HUES64 (cell line): ENCODE measurements around the gene FABP6.
A peak's percentile ranks its signal among the peaks of the same experiment; 100 is the strongest.

Experiments used
- H3K27ac ChIP-seq: 2 replicates; pipeline ENCODE4 v1.7.0; 2013; ENCODE audit warnings: low read depth, low read length, inconsistent platforms
- H3K27me3 ChIP-seq: 2 replicates; pipeline ENCODE4 v1.6.1; 2013; ENCODE audit warnings: mild to moderate bottlenecking, low read length; ENCODE audit not compliant: insufficient read depth
- H3K36me3 ChIP-seq: 2 replicates; pipeline ENCODE4 v1.6.1; 2013; ENCODE audit warnings: mild to moderate bottlenecking, low read length; ENCODE audit not compliant: insufficient read depth
- H3K4me1 ChIP-seq: 2 replicates; pipeline ENCODE4 v1.6.1; 2013; ENCODE audit warnings: mild to moderate bottlenecking, low read length, moderate library complexity; ENCODE audit not compliant: insufficient read depth
- H3K4me3 ChIP-seq: 2 replicates; pipeline ENCODE4 v1.5.1; 2013; ENCODE audit warnings: mild to moderate bottlenecking, low read length, moderate library complexity
- H3K9ac ChIP-seq: 2 replicates; pipeline ENCODE4 v1.6.1; 2013; ENCODE audit warnings: mild to moderate bottlenecking, low read depth, low read length
- H3K9me3 ChIP-seq: 2 replicates; pipeline ENCODE4 v1.6.1; 2013; ENCODE audit warnings: low read depth, low read length; ENCODE audit not compliant: insufficient read depth
- WGBS: fragments of 150-250, 120-280 bp; methylation state at CpG from one replicate; pipeline ENCODE4 v1.1.7; 2013; ENCODE audit warnings: missing lambda C conversion rate; 5-methylcytosine and 5-hydroxymethylcytosine counted together

FABP6 gene

DNA sequence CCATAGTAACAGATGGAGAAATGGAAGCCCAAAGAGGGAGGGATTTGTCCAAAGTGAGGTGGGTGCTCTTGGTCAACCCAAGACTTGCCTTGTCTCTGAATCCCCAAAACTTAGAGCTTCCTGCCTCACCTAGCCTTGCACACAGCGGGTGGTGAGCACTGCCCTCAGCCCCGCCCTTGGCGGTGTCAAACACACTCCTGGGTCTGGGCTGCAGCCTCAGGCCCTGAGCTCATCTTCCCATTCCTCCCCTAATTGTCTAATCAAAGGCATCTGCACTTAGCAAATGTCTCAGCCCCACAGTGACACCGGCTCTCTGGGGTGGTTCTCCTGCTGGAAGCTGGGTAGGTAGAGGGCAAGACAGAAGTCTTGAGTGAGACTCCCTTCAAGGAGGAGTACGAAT, 20.9 kb downstream of the FABP6 start:
- H3K27me3 ChIP-seq = no peaks in the 10 kb centered on the region
- WGBS = 90% methylated on average over 5 of the region's 5 CpGs

DNA sequence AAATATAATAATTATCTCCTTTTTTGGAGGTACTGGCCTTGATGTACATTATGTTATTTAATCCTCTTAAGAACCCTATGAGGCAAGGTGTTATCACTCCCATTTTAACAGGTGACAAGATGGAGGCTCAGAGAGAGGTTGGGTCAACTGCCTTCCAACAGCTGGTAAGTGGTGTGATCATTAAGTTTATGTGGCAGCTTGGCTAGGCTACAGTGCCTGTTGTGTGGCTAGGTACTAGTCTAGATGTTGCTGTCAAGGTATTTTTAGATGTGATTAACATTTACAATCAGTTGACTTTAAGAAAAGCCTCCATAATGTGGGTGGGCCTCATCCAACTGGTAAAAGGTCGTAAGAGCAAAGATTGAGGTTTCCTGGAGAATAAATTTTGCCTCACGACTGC, 21.5 kb downstream of the FABP6 start:
- H3K9me3 ChIP-seq = no peaks in the 10 kb centered on the region
- no peak overlapping the region for H3K4me3 ChIP-seq
- 94% methylated on average over 2 of the region's 2 CpGs for WGBS
- H3K36me3 ChIP-seq = peaks cover 49% of the 10 kb centered on the region
- 0 out of 2 replicates have a peak, but pooled peaks cover 3% of the 10 kb centered on the region for H3K4me1 ChIP-seq
- H3K27me3 ChIP-seq = no peaks in the 10 kb centered on the region
- H3K27ac ChIP-seq = no peak overlapping the region
- no peak overlapping the region for H3K9ac ChIP-seq

More for the DNA sequence above, 20.9 kb downstream of the FABP6 start:
- no peak overlapping the region for H3K9ac ChIP-seq
- peaks cover 43% of the 10 kb centered on the region for H3K36me3 ChIP-seq
- no peaks in the 10 kb centered on the region for H3K9me3 ChIP-seq
- H3K27ac ChIP-seq = no peak overlapping the region
- H3K4me3 ChIP-seq = no peak overlapping the region
- H3K4me1 ChIP-seq = 0 out of 2 replicates have a peak, but pooled peaks cover 5% of the 10 kb centered on the region

DNA sequence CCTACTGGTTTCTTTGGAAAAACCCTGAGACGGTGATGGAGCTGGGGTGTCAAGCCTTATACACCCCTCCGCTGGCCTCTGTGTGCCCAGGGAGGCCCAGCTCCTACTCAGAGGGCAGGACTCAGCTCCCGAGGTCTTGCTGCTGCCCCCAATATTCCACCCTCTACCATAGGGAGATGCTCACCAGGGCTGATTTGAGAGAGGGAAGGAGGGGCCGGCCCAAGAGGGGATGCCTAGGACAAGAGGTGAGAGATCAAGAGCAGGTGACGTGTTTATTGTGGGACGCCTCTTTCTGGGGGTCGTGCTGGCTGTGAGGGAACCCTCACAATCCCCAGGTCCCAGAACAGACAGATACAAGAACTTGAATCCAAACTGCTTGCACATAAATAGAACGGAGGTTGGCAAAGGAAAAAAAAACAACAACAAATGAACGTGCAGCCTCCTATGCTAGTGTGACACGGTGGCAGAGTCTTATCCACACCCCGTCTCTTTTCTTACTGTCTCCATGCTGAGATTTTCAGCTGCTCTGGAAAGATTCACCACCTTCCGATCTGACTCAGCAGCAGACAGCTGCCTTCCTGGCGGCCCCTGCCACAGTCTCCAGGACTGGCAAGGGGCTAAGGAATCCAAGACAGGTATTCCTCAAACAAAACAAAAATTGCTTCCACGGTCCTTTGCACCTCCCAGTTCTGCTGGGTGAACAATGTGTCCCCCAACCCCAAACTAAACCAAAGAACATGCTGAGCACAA, 22.3 kb downstream of the FABP6 start:
- 93% methylated on average over 13 of the region's 14 CpGs for WGBS

DNA sequence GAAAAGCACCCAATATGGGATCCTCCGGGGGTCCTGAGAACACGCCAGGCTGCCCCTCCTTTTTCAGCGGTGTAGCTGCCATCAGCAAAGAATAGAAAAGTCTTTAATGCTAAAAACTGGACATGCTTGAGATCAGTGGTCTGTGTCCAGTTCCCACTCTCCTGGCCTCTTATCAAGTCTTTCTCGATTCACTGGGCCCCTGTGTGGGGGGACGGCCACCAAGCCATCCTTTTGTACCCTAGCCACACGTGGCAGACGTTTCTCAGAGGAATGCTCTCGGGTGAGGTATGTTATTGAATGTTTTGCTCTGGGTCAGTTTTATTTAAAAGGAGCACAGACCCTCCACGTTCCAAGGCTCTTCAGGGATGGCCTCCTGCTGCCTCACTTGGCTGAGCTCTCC, 23.6 kb downstream of the FABP6 start:
- 0 out of 2 replicates have a peak, but pooled peaks cover 3% of the 10 kb centered on the region for H3K4me1 ChIP-seq
- H3K9ac ChIP-seq = no peak overlapping the region
- H3K27ac ChIP-seq = no peak overlapping the region
- H3K9me3 ChIP-seq = no peaks in the 10 kb centered on the region
- H3K27me3 ChIP-seq = no peaks in the 10 kb centered on the region
- WGBS = 89% methylated on average over 9 of the region's 9 CpGs
- H3K4me3 ChIP-seq = no peak overlapping the region
- H3K36me3 ChIP-seq = peaks cover 59% of the 10 kb centered on the region

More for the DNA sequence above, 22.3 kb downstream of the FABP6 start:
- H3K36me3 ChIP-seq = peaks cover 54% of the 10 kb centered on the region
- no peak overlapping the region for H3K27ac ChIP-seq
- 0 out of 2 replicates have a peak, but pooled peaks cover 3% of the 10 kb centered on the region for H3K4me1 ChIP-seq
- no peaks in the 10 kb centered on the region for H3K9me3 ChIP-seq
- no peak overlapping the region for H3K9ac ChIP-seq
- H3K27me3 ChIP-seq = no peaks in the 10 kb centered on the region
- H3K4me3 ChIP-seq = no peak overlapping the region

DNA sequence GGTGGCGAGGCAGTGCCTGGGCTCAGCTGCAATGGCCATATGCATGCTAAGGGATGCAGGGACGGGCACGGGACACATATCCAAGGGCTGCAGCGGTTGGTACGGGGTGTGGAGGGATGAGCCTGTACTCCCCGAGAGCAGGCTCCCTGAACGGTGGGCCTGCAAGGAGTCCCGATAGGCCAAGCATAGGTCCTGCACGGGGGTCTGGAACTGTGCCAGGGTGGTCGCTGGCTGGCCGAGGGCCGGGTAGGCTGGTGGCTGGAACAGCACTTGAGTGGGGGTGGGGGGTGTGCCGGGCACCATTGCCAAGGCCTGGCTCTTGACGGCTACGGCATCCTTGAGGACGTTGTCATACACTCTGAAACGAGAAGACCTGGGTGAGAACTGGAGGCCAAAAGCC, 24.1 kb downstream of the FABP6 start:
- Histone ChIP-seq H3K27me3 (no peaks in the 10 kb centered on the region), H3K9ac (no peak overlapping the region), H3K36me3 (peaks cover 64% of the 10 kb centered on the region), H3K9me3 (no peaks in the 10 kb centered on the region), H3K4me3 (no peak overlapping the region), H3K4me1 (0 out of 2 replicates have a peak, but pooled peaks cover 3% of the 10 kb centered on the region), H3K27ac (no peak overlapping the region)
- 94% methylated on average over 17 of the region's 17 CpGs for WGBS

DNA sequence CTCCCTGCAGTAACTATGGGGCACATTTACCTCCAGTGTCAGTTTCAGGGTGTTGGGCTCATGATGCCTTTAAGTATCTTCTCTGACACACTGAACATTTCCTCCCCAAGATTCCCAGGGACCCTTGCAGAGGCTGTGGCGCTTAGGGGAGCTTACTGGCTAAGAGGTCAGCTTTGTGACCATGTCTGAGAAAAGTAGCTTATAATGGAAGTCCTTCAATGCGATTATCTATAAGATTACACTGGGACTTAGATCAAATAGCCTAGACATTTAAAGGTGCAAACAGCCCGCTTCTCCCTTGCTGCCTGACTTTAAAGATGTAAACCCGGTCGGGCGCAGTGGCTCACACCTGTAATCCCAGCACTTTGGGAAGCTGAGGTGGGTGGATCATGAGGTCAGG, 25.4 kb downstream of the FABP6 start:
- Histone ChIP-seq H3K9ac (no peak overlapping the region), H3K4me1 (0 out of 2 replicates have a peak, but pooled peaks cover 3% of the 10 kb centered on the region), H3K9me3 (no peaks in the 10 kb centered on the region), H3K27me3 (no peaks in the 10 kb centered on the region), H3K4me3 (no peak overlapping the region), H3K36me3 (peaks cover 74% of the 10 kb centered on the region), H3K27ac (no peak overlapping the region)
- 96% methylated on average over 6 of the region's 6 CpGs for WGBS

DNA sequence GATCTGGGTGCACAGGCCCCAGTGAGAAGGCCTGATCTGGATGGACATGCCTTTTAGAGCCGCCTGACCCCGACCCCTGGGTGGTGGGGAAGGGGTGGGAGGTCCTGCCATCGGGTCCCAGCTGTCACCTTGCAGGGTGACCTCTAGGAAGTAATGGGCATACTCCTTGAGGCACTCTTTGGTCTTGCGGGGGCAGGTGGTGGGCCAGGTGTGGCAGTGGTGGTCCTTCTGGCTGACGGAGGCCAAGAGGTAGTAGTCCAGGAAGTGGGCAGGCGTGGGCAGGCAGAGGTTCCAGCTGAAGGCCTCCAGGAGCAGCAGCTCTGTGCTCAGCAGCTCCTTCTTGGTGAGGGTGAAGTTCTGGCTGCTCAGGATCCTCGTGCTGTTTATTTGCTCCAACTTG, 30.0 kb downstream of the FABP6 start:
- H3K27me3 ChIP-seq = no peaks in the 10 kb centered on the region
- 96% methylated on average over 7 of the region's 7 CpGs for WGBS
- peaks cover 38% of the 10 kb centered on the region for H3K36me3 ChIP-seq
- no peak overlapping the region for H3K9ac ChIP-seq
- no peak overlapping the region for H3K4me3 ChIP-seq
- H3K9me3 ChIP-seq = no peaks in the 10 kb centered on the region
- peaks cover 34% of the 10 kb centered on the region for H3K4me1 ChIP-seq
- no peak overlapping the region for H3K27ac ChIP-seq

DNA sequence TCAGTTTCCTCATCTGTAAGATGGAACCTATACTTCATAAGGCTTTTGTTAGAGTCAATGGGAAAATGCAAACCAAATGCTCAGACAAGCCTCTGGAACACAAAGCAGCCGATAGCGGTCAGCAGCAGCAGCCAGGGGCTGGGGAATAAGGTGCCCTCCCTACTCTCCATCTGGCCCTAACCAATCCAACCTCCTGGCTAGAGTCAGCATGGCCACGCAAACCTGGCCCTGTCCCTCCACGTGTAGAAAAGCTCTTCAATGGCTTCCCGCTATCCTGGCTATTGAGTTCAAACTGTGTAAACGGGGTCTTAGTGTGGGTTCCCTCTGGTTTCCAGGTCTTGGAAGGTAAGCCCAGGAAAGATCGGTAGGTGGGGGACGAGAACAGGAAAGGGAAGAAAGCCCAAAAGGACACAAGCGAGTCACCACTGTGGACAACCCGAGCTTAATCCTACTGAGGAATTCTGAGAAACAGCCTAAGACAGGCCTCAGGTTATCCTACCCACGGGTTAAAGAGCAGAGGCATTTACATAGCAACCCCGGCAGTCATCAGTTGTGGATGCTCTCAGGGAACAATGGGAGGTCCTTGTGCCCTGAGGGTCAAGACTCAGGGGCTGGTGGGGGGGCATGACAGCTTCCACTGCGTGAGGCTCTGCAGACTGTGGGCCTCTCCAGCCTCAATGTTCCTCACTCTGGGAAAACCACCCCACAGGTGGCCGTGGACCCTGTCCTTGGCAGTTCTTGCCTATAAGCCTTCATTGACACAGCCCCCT, 30.9 kb downstream of the FABP6 start:
- Histone ChIP-seq H3K9me3 (no peaks in the 10 kb centered on the region), H3K4me1 (peaks cover 34% of the 10 kb centered on the region), H3K27me3 (no peaks in the 10 kb centered on the region), H3K9ac (no peak overlapping the region), H3K4me3 (no peak overlapping the region), H3K36me3 (peaks cover 31% of the 10 kb centered on the region), H3K27ac (peak overlapping the region; percentile 50; the same call in 1 of the 2 replicates)
- WGBS = 72% methylated on average over 14 of the region's 14 CpGs

DNA sequence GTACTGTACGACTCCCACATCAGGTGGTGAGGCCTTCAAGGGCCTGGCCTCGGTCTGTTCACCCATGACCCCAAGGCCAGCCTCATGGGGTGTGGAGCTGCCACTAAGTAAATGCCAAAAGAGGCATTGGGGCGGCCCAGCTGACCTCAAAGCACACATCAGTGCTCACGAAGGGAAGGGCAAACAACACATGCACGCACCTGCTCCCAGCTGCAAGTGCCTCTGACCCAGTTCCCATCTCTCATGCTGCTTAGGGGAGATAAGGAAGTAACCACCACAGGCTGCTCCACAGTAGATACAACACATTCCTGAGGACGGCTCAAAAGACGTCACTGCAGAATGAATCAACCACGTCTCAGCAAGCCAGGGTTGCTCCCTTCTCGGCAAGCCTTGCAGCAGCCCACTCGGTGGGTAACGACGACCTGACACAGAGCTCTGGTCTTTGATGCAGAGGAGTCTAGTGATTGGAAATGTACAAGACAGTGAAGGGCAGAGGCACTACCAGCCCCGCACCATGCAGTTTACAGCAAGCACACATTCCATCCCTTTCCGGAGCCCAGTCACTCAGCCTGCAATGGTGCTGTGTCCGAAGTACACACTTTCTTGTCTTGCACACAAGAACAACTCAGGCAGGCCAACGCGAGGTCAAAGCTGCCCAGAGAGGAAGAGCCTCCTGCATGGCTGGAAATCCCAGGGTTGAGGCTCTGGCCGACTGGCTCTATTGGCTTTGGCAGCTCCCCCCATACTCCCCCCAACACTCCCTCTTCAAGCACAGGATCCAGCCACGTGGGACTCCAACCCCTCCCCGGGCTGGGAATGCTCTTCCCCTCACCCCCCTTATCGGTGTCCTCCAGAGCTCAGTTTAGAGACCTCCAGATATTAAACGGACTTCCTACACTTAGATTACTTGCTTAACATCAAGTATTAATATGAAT, 31.8 kb downstream of the FABP6 start:
- WGBS = 77% methylated on average over 22 of the region's 22 CpGs
- Histone ChIP-seq H3K27ac (peak overlapping the region; percentile 50; the same call in 1 of the 2 replicates), H3K9ac (no peak overlapping the region)

DNA sequence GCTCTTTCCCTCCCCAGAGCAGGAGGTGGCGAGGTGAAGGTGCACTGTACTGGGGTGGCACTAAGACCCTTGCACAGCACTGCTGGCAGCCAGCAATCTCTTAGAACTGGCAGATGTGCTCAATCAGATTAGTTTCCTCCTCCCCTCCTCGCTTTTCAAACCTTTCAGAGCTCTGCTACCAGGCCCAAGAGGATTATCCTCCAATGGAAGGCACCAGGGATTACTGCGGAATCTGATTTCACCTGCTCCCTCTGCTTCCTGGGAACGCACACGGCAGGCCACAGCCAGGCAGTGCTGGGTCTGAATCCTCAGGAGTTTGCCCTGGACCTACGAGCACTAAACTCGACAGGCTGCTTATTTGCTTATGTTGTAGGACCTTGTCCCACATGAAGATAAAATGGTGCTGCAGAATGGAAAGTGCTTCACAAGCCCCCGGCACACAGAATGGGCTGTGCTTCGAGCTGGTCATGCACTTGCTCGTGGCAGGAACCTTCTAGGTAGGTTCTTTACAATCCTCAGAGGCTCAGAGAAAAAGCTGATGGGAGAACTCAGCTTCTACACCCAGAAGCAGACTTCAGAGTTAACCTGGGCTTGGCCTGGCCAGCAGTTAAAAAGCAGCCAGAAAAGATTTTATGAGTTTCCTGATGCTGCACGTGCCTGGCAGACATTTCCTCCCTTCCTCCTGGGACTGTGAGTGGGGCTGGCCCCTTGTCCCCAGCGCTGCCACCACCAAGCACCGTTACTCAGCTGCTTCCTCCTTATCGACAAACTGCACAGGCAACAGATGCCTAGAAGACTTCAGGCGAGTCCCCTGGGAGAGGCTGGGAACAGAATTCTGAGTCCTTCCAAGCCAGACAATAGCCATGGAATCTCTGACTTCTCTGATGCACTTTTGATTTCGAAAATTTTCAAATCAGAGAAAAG, 33.1 kb downstream of the FABP6 start:
- H3K4me1 ChIP-seq = peaks cover 50% of the 10 kb centered on the region
- no peaks in the 10 kb centered on the region for H3K27me3 ChIP-seq
- no peak overlapping the region for H3K4me3 ChIP-seq
- H3K9ac ChIP-seq = no peak overlapping the region; the same call in 1 of the 2 replicates
- peak overlapping the region; percentile 53; the same call in 1 of the 2 replicates for H3K27ac ChIP-seq
- H3K36me3 ChIP-seq = peaks cover 17% of the 10 kb centered on the region
- 82% methylated on average over 16 of the region's 16 CpGs for WGBS
- H3K9me3 ChIP-seq = no peaks in the 10 kb centered on the region

More for the DNA sequence above, 31.8 kb downstream of the FABP6 start:
- Histone ChIP-seq H3K4me3 (no peak overlapping the region), H3K9me3 (no peaks in the 10 kb centered on the region), H3K4me1 (peaks cover 37% of the 10 kb centered on the region), H3K27me3 (no peaks in the 10 kb centered on the region), H3K36me3 (peaks cover 22% of the 10 kb centered on the region)
